Astrocyte of the spinal cord (primary cell): ENCODE measurements around the gene DSCAML1.

ENCODE experiments used
- DNase-seq: peaks from one replicate; pipeline ENCODE4 v3.0.0; 2011; ENCODE audit warnings: low read depth, low spot score
- H3K4me3 ChIP-seq: 2 replicates; pipeline ENCODE4 v1.5.1; 2011; ENCODE audit warnings: low read depth, mild to moderate bottlenecking, low read length, moderate library complexity
- in situ Hi-C: cut with HindIII; loops from 2 replicates; pipeline ENCODE4 v1.10.0; 2017; ENCODE audit warnings: low sequenced_read_pairs
- TF ChIP-seq, protein P1 (sequence below): IDR thresholded peaks from 2 replicates; pipeline ENCODE4 v1.5.1; 2012; ENCODE audit warnings: low read depth, mild to moderate bottlenecking, low read length, inconsistent platforms

The DSCAML1 gene

DNA sequence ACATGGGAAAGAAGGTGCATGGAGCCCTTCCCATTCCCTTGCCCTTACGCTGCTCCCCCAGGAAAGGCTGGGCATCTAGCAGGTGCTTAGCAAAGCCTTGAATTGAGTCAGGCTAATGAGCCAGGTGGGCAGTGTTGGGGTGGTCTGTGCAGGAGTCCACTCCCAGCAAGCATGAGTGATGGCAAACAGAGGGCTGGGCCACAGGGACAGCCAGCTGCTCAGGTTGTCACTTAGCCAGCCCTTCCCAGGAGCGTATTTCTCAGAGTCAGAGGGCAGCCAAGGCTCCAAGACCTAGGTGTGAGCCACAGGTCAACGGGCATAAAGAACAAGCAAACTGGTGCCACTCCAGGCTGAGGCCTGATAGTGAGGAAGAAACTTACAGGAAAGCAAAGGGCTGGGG lies 149.8 kb downstream of the DSCAML1 start:
- in situ Hi-C loops = no loop called here
- TF ChIP-seq, protein P1, sequence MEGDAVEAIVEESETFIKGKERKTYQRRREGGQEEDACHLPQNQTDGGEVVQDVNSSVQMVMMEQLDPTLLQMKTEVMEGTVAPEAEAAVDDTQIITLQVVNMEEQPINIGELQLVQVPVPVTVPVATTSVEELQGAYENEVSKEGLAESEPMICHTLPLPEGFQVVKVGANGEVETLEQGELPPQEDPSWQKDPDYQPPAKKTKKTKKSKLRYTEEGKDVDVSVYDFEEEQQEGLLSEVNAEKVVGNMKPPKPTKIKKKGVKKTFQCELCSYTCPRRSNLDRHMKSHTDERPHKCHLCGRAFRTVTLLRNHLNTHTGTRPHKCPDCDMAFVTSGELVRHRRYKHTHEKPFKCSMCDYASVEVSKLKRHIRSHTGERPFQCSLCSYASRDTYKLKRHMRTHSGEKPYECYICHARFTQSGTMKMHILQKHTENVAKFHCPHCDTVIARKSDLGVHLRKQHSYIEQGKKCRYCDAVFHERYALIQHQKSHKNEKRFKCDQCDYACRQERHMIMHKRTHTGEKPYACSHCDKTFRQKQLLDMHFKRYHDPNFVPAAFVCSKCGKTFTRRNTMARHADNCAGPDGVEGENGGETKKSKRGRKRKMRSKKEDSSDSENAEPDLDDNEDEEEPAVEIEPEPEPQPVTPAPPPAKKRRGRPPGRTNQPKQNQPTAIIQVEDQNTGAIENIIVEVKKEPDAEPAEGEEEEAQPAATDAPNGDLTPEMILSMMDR = no peak
- no peak for DNase-seq
- no peak overlapping the region for H3K4me3 ChIP-seq

DNA sequence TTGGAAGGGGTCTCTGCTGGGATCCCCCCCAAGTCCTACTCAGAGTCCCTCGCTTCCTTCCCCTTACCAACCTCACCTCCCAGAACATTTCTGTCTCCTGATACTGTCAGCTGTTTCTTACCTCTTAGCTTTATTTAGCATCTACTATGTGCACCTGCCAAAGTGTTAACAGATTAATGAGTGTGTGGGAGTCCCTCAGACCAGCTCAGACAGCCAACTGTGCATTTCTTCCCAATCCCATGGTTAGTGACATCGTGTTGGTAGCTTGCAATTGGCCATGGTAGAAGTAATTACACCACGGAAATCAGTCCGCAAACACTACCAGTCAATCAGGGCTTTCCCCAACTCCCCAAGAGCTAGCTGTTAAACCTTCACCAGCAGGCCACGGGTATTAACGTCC lies 150.6 kb downstream of the DSCAML1 start:
- TF ChIP-seq, protein P1 = no peak
- H3K4me3 ChIP-seq = no peak overlapping the region
- in situ Hi-C loops = no loop called here
- DNase-seq = no peak

DNA sequence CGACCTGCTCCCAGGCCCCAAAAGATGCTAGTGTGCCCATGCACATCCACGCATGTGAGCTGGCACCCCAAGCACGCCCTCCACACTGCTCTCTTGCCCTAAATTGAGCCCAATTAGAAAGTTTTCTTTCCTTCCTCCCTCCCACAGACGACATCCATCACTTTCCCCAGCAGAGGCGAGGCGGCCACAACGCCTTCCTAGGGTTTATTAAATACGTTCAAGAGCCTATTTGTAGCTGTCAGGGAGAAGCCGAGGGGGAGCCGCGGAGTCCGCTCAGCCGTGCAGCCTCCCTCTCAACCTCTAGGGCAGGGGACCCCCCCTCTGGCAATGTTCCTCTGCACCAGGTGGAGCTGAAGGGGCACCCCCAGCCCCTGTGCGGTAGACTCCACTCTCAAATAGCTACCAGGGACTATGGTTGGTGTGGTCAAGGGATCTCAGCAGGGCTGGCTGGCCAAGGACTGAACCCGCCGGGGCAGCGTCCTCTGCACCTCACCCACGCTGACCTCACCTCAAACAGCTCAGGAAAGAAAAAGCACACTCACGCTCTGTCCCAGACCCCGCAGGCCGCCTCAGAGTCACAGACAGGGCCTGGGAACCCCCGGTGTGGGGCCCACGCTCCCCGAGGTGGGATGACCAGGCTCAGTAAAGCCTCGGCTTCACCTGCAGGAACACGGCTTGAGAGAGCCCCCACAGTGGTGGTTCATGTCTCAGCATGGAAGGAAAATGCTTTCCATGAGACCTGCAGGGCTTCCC lies 152.4 kb downstream of the DSCAML1 start:
- no peak overlapping the region for H3K4me3 ChIP-seq
- in situ Hi-C loops = no loop called here

GRCh38 chr11:117643606-117644300 lies 153.3 kb downstream of the DSCAML1 start:
- TF ChIP-seq, protein P1 = no peak

More for the DNA sequence above, 152.4 kb downstream of the DSCAML1 start:
- TF ChIP-seq, protein P1 = no peak
- DNase-seq = no peak

DNA sequence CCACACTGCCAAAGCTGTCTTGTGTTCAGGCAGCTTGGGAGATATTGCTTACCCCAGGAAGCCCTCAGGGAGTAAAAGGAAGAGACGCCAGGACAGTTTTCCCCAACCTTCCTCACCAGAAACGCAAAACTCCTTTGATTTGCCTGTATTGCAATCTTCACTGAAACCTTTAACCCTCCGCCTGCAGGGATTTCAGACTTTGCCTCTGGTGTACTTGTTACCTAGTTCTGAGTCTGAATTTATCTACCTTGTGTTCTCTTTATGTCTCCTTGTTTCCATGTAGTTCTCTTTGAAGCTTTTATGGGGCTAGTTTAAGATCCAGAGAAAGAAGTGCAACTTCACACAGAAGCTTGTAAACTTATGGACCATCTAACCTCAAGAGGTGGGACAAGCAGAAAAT lies 154.2 kb downstream of the DSCAML1 start:
- DNase-seq = no peak
- TF ChIP-seq, protein P1 = no peak
- in situ Hi-C loops = no loop called here
- H3K4me3 ChIP-seq = no peak overlapping the region

More at GRCh38 chr11:117643606-117644300, 153.3 kb downstream of the DSCAML1 start:
- no peak for DNase-seq
- no peak overlapping the region for H3K4me3 ChIP-seq
- in situ Hi-C loops = no loop called here

- in situ Hi-C loops = no loop called here
- TF ChIP-seq, protein P1 = no peak
- no peak for DNase-seq
- no peak overlapping the region for H3K4me3 ChIP-seq
Observed at GRCh38 chr11:117642396-117642795, 154.6 kb downstream of the DSCAML1 start.
